ENCODE results near the gene IL34.

The IL34 gene

DNA sequence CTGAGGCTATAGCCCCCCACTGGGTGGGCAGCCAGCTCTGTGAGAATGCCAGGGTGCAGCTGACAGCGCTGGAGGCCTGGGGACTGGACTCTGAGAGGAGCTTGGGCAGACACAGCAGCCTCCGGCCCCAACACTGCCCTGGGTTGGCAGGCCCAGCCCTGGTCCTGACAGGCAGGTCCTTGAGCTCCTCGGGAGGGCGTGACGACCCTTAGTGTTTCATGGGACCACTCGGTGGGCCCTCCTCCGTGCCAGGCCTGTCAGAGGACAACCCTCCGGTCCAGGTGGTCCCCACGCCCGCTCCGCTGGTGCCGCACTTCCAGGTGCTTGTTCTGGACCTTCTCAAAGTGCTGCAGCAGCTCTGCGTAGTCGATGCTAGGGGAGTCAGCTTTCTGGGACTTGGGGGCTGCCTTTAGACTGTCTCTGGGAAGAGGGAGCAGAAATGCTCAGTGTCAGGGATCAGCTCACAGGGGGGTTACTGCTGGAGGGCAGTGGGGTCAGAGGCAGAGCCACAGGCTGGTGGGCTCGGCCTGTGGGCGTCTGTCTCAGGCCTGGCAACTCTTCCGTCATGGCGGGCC, 41.4 kb downstream of the IL34 start:
- H3K36me3 ChIP-seq (replicated peaks; ENCODE audit: insufficient read depth, low read length), result no peaks in the 10 kb centered on the region
- no peaks in the 10 kb centered on the region for H3K9me2 ChIP-seq (replicated peaks; ENCODE audit: insufficient read depth, low read length)
- H3K9ac ChIP-seq (ENCODE audit: low read length), result no peak overlapping the region
- DNase-seq, result no peak
- no peaks in the 10 kb centered on the region for H3K79me2 ChIP-seq (ENCODE audit: low read length)
- H3K27ac ChIP-seq (ENCODE audit: low read length), result no peak overlapping the region
- H3F3A ChIP-seq (ENCODE audit: insufficient read depth, low read length), result peaks cover 3% of the 10 kb centered on the region; the same call in 1 of the 2 replicates
- no peaks in the 10 kb centered on the region for H3K9me3 ChIP-seq (replicated peaks; ENCODE audit: insufficient read depth, low read length)
- H3K4me1 ChIP-seq (ENCODE audit: low read length), result no peaks in the 10 kb centered on the region
- H4K20me1 ChIP-seq (ENCODE audit: insufficient read depth, low read length), result no peaks in the 10 kb centered on the region
- no peak overlapping the region for H3K4me3 ChIP-seq (ENCODE audit: low read length)
- no peak overlapping the region for H3K4me2 ChIP-seq (ENCODE audit: low read depth, low read length)
- no peak overlapping the region for H2AFZ ChIP-seq (ENCODE audit: low read length)
- no peaks in the 10 kb centered on the region; the same call in 1 of the 2 replicates for H3K27me3 ChIP-seq (replicated peaks; ENCODE audit: insufficient read depth, low read length)
- TF ChIP-seq EZH2phosphoT487 (IDR thresholded peaks at IDR 0.05; ENCODE audit: low read length) (no peak), EZH2 (optimal IDR thresholded peaks at IDR 0.05; ENCODE audit: low read depth, low read length) (no peak)
- TF ChIP-seq, protein P1, sequence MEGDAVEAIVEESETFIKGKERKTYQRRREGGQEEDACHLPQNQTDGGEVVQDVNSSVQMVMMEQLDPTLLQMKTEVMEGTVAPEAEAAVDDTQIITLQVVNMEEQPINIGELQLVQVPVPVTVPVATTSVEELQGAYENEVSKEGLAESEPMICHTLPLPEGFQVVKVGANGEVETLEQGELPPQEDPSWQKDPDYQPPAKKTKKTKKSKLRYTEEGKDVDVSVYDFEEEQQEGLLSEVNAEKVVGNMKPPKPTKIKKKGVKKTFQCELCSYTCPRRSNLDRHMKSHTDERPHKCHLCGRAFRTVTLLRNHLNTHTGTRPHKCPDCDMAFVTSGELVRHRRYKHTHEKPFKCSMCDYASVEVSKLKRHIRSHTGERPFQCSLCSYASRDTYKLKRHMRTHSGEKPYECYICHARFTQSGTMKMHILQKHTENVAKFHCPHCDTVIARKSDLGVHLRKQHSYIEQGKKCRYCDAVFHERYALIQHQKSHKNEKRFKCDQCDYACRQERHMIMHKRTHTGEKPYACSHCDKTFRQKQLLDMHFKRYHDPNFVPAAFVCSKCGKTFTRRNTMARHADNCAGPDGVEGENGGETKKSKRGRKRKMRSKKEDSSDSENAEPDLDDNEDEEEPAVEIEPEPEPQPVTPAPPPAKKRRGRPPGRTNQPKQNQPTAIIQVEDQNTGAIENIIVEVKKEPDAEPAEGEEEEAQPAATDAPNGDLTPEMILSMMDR (IDR thresholded peaks at IDR 0.05; ENCODE audit: low read length), result no peak

DNA sequence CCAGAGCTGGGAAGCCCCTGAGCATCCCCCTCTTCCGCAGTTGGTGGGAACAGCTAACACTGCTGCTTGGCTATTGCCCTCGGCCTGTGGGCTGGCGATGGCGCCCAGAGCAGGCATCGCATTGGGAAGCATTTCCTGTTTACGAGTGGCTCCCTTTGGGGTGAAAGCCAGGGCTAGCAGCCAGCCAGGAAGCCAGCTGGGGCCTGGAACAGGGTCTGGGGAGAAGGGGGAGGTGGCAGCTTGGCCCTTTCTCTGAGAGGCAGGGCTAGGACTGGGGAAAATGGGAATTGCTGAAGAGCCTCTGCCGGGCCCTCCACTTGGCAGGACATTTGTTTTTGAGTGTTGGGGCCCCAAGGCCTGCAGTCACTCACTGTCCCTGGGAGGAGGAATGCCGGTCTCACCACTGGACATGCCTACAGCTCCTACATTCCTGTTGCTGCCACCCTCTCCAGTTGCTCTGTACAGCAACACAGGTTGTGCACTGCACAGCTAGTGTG, 41.9 kb downstream of the IL34 start:
- DNase-seq, result no peak
- no peak overlapping the region for H3K4me3 ChIP-seq (ENCODE audit: low read length)
- no peaks in the 10 kb centered on the region for H3K36me3 ChIP-seq (replicated peaks; ENCODE audit: insufficient read depth, low read length)
- H3K9ac ChIP-seq (ENCODE audit: low read length), result no peak overlapping the region
- H2AFZ ChIP-seq (ENCODE audit: low read length), result no peak overlapping the region
- H3F3A ChIP-seq (ENCODE audit: insufficient read depth, low read length), result peaks cover 3% of the 10 kb centered on the region; the same call in 1 of the 2 replicates
- H3K9me3 ChIP-seq (replicated peaks; ENCODE audit: insufficient read depth, low read length), result no peaks in the 10 kb centered on the region
- TF ChIP-seq, protein P1 (IDR thresholded peaks at IDR 0.05; ENCODE audit: low read length), result no peak
- TF ChIP-seq EZH2 (optimal IDR thresholded peaks at IDR 0.05; ENCODE audit: low read depth, low read length) (no peak), EZH2phosphoT487 (IDR thresholded peaks at IDR 0.05; ENCODE audit: low read length) (no peak)
- H3K79me2 ChIP-seq (ENCODE audit: low read length), result no peaks in the 10 kb centered on the region
- no peaks in the 10 kb centered on the region for H4K20me1 ChIP-seq (ENCODE audit: insufficient read depth, low read length)
- H3K9me2 ChIP-seq (replicated peaks; ENCODE audit: insufficient read depth, low read length), result no peaks in the 10 kb centered on the region
- no peaks in the 10 kb centered on the region; the same call in 1 of the 2 replicates for H3K27me3 ChIP-seq (replicated peaks; ENCODE audit: insufficient read depth, low read length)
- H3K27ac ChIP-seq (ENCODE audit: low read length), result no peak overlapping the region
- H3K4me1 ChIP-seq (ENCODE audit: low read length), result no peaks in the 10 kb centered on the region
- no peak overlapping the region for H3K4me2 ChIP-seq (ENCODE audit: low read depth, low read length)

DNA sequence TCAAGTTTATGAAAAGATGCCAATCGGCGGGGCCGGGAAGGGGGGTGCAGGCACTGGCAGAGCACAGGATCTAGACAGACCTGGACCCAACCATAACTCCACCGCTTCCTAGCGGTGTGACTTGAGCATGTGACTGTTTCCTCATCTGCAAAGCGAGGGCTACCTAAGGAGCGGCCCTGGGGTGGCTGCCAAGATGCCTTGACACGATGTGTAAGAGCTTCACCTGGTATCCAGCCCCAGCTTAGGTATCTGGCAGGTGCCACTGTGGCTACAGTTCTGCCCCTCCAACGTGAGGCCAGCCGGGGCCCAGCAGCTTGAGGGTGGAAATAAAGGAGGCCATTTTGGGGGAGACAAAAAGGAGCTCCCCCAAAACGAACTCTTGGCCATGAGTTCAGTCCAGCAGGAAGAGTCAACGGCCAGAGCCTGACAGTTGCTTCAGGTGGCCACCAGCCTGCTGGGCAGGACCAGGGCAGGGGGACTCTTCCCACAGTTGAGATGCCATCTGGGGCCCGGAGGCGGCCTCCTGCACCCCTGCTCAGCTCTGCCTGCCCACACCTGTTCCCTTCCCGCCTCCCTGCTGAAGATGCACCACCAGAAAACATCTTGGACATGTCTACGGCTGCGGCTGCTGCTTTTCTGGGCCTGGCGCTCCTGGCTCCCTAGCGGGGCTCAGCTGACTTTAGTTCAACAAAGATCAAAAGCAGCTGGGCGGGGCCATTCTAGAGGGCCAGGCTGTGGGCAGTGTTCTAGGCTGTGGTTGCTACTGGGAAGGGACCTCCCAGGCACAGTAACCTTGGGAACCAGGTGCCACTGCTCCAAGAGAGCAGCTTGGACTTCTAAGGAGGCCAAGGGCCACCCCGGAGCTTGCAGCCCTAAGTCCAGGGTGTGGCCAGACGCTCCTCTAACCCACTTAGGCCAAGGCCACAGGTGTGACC, 42.9 kb downstream of the IL34 start:
- H3K9me3 ChIP-seq (replicated peaks; ENCODE audit: insufficient read depth, low read length), result no peaks in the 10 kb centered on the region
- no peaks in the 10 kb centered on the region; the same call in 1 of the 2 replicates for H3K27me3 ChIP-seq (replicated peaks; ENCODE audit: insufficient read depth, low read length)
- no peak overlapping the region for H2AFZ ChIP-seq (ENCODE audit: low read length)
- no peaks in the 10 kb centered on the region for H4K20me1 ChIP-seq (ENCODE audit: insufficient read depth, low read length)
- no peak overlapping the region for H3K4me3 ChIP-seq (ENCODE audit: low read length)
- no peaks in the 10 kb centered on the region for H3K36me3 ChIP-seq (replicated peaks; ENCODE audit: insufficient read depth, low read length)
- TF ChIP-seq EZH2 (optimal IDR thresholded peaks at IDR 0.05; ENCODE audit: low read depth, low read length) (no peak), EZH2phosphoT487 (IDR thresholded peaks at IDR 0.05; ENCODE audit: low read length) (no peak)
- TF ChIP-seq, protein P1 (IDR thresholded peaks at IDR 0.05; ENCODE audit: low read length), result no peak
- no peaks in the 10 kb centered on the region for H3K4me1 ChIP-seq (ENCODE audit: low read length)
- H3K79me2 ChIP-seq (ENCODE audit: low read length), result no peaks in the 10 kb centered on the region
- no peak overlapping the region for H3K4me2 ChIP-seq (ENCODE audit: low read depth, low read length)
- DNase-seq, result no peak
- no peaks in the 10 kb centered on the region for H3K9me2 ChIP-seq (replicated peaks; ENCODE audit: insufficient read depth, low read length)
- peaks cover 3% of the 10 kb centered on the region; the same call in 1 of the 2 replicates for H3F3A ChIP-seq (ENCODE audit: insufficient read depth, low read length)
- H3K27ac ChIP-seq (ENCODE audit: low read length), result no peak overlapping the region
- H3K9ac ChIP-seq (ENCODE audit: low read length), result no peak overlapping the region
